ENCODE measurements around the gene CAMK2B. TPM values are rescaled to one million over a fixed set of nuclear protein-coding genes. Genes with fewer than 3 reads are reported as not detected.

CAMK2B gene
- polyA plus RNA-seq, 2 of the 4 experiments (the other 2 are of a cell fraction) = 0.17 TPM; not detected in 1

GRCh38 chr7:44195889-44196288, 129.5 kb downstream of the CAMK2B start:
- POLR2A ChIA-PET = interaction anchor here (1.5 kb wide), 1 partner anchor 124 kb away, joined by 5 read pairs; no protein-coding TSS in a partner anchor
- H3K27ac ChIP-seq = no peak overlapping the region
- no peaks in the 10 kb centered on the region for H3K9me3 ChIP-seq
- DNase-seq (ENCODE audit: low read depth in 1 of 2, low spot score in 1 of 2) (no peak), ATAC-seq (no peak), FAIRE-seq (no peak)
- no peaks in the 10 kb centered on the region for H3K4me1 ChIP-seq
- WGBS (ENCODE audit: missing lambda C conversion rate) = 11% methylated on average over 1 of the region's 1 CpG
- H3K4me3 ChIP-seq = no peak overlapping the region
- CTCF ChIA-PET = interaction anchor here (0.6 to 5.8 kb wide), 20 partner anchors 8 to 301 kb away, joined by 3 to 52 read pairs (median 5); no protein-coding TSS in a partner anchor
- no peak overlapping the region for H3K4me2 ChIP-seq
- no peak for TF ChIP-seq RARB (CRISPR knock-in tag; IDR thresholded peaks at IDR 0.05)
- no peak for TF ChIP-seq KDM1A (IDR thresholded peaks at IDR 0.05; ENCODE audit: low read depth)
- TF ChIP-seq PBX3 (IDR thresholded peaks at IDR 0.05) = no peak
- TF ChIP-seq SREBF2 (IDR thresholded peaks at IDR 0.05) = no peak
- TF ChIP-seq, protein P1, sequence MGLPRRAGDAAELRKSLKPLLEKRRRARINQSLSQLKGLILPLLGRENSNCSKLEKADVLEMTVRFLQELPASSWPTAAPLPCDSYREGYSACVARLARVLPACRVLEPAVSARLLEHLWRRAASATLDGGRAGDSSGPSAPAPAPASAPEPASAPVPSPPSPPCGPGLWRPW (IDR thresholded peaks at IDR 0.05) = no peak
- TF ChIP-seq MAFK (IDR thresholded peaks at IDR 0.05; ENCODE audit: partially characterized antibody) = no peak
- no peak for TF ChIP-seq ESRRA (IDR thresholded peaks at IDR 0.05; ENCODE audit: borderline replicate concordance, low read length)
- TF ChIP-seq NFE2L2 (conservative IDR thresholded peaks at IDR 0.05; ENCODE audit: low read length) = no peak
- TF ChIP-seq JUNB (IDR thresholded peaks at IDR 0.05) = no peak
- no peak for TF ChIP-seq HDAC2 (IDR thresholded peaks at IDR 0.05)
- no peak for TF ChIP-seq TP53 (CRISPR knock-in tag; IDR thresholded peaks at IDR 0.05)
- TF ChIP-seq EP300 (IDR thresholded peaks at IDR 0.05) = no peak
- no peak for TF ChIP-seq ZC3H11A (IDR thresholded peaks at IDR 0.05)
- no peak for TF ChIP-seq POLR2A (IDR thresholded peaks at IDR 0.05; ENCODE audit: low read length)

DNA sequence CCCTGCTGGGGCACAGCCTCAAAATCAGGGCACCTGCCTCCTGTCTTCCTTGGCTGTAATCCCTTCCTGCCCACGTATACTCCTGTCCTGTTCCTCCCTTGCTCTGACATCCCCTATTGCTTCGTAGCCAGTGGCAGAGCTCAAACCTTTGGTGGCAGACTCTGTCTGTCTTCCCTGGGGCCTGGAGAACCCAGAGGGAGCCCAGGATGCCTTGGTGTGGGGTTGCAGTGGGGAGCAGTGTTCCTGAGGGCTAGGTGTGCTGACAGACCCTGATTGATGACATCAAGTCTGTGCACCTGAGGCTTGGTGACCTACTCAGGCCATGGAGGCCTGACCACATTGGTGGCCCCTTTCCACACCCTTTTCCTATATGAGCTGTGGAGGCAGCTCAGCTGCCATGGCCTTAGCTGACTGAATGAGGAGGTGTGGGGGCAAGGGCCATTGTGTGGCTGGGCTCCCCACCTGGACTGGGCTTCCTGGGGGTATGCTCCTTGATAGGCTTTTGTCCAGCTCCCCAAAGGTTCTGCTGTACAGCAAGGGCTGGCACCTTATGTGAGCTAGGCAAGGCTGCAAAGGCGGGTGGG, 130.7 kb downstream of the CAMK2B start:
- H3K27ac ChIP-seq = no peak overlapping the region
- H3K9me3 ChIP-seq = no peaks in the 10 kb centered on the region
- ATAC-seq (no peak), DNase-seq (ENCODE audit: low read depth in 1 of 2, low spot score in 1 of 2) (no peak), FAIRE-seq (no peak)
- no peak overlapping the region for H3K4me3 ChIP-seq
- no peaks in the 10 kb centered on the region for H3K4me1 ChIP-seq
- POLR2A ChIA-PET = no interaction called here
- CTCF ChIA-PET = interaction anchor here (0.8 to 5.8 kb wide), 6 partner anchors 9 to 126 kb away, joined by 3 to 52 read pairs (median 4); no protein-coding TSS in a partner anchor
- no peak overlapping the region for H3K4me2 ChIP-seq
- WGBS (ENCODE audit: missing lambda C conversion rate) = 58% methylated on average over 3 of the region's 3 CpGs
- TF ChIP-seq, protein P1 (IDR thresholded peaks at IDR 0.05) = no peak
- TF ChIP-seq ZNF302 (CRISPR knock-in tag; IDR thresholded peaks at IDR 0.05) = no peak
- no peak for TF ChIP-seq HOXA7 (CRISPR knock-in tag; IDR thresholded peaks at IDR 0.05)
- TF ChIP-seq FOSB (CRISPR knock-in tag; IDR thresholded peaks at IDR 0.05) = no peak
- TF ChIP-seq BCL3 (IDR thresholded peaks at IDR 0.05) = no peak
- no peak for TF ChIP-seq BHLHE40 (IDR thresholded peaks at IDR 0.05; ENCODE audit: low read depth, low read length)
- no peak for TF ChIP-seq ESRRA (IDR thresholded peaks at IDR 0.05; ENCODE audit: borderline replicate concordance, low read length)
- no peak for TF ChIP-seq EHMT2 (IDR thresholded peaks at IDR 0.05; ENCODE audit: low read depth)
- no peak for TF ChIP-seq ZSCAN20 (CRISPR knock-in tag; IDR thresholded peaks at IDR 0.05)
- TF ChIP-seq KDM5A (IDR thresholded peaks at IDR 0.05) = no peak

DNA sequence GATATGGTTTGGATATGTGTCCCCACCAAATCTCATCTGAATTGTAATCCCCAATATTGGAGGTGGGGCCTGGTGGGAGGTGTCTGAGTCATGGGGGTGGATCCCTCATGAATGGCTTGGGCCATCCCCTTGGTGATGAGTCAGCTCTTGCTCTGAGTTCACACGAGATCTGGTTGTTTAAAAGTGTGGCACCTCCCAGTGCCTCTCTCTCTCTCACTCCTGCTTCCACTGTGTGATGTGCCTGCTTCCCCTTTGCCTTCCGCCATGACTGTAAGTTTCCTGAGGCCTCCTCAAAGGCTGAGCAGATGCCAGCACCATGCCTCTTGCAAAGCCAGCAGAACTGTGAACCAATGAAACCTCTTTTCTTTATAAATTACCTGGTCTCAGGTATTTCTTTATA, 131.3 kb downstream of the CAMK2B start:
- Histone ChIP-seq H3K4me3 (no peak overlapping the region), H3K27ac (no peak overlapping the region), H3K4me2 (no peak overlapping the region), H3K4me1 (no peaks in the 10 kb centered on the region), H3K9me3 (no peaks in the 10 kb centered on the region)
- CTCF ChIA-PET = interaction anchor here (0.8 to 5.8 kb wide), 6 partner anchors 8 to 125 kb away, joined by 3 to 52 read pairs (median 4); no protein-coding TSS in a partner anchor
- DNase-seq (ENCODE audit: low read depth in 1 of 2, low spot score in 1 of 2) (no peak), FAIRE-seq (no peak), ATAC-seq (no peak)
- POLR2A ChIA-PET = no interaction called here
- TF ChIP-seq MAFK (IDR thresholded peaks at IDR 0.05; ENCODE audit: partially characterized antibody) = peak; percentile 19
- TF ChIP-seq FOSL2 (IDR thresholded peaks at IDR 0.05) = no peak
- TF ChIP-seq FOSL2 (CRISPR knock-in tag; IDR thresholded peaks at IDR 0.05) = no peak
- 50% methylated on average over 2 of the region's 2 CpGs for WGBS (ENCODE audit: missing lambda C conversion rate)
